Fibroblast of lung (primary cell): ENCODE data around the gene TBC1D8.

Experiments
- EZH2 ChIP-seq: IDR thresholded peaks from 2 replicates; pipeline ENCODE4 v1.5.1; 2012; ENCODE audit warnings: low read length, control low read depth, mild to moderate bottlenecking; ENCODE audit errors: missing control alignments
- TF ChIP-seq, protein P1 (sequence below), 2 donors: IDR thresholded peaks in 1 of 2; conservative IDR thresholded peaks in 1 of 2; 1 replicate in 1 of 2; 2 replicates in 1 of 2; pipeline ENCODE4 v1.5.1; 2011 to 2012; ENCODE audit warnings: low read length in 2 of 2, control low read depth in 1 of 2, inconsistent platforms in 1 of 2, low read depth in 1 of 2, mild to moderate bottlenecking in 1 of 2

DNA sequence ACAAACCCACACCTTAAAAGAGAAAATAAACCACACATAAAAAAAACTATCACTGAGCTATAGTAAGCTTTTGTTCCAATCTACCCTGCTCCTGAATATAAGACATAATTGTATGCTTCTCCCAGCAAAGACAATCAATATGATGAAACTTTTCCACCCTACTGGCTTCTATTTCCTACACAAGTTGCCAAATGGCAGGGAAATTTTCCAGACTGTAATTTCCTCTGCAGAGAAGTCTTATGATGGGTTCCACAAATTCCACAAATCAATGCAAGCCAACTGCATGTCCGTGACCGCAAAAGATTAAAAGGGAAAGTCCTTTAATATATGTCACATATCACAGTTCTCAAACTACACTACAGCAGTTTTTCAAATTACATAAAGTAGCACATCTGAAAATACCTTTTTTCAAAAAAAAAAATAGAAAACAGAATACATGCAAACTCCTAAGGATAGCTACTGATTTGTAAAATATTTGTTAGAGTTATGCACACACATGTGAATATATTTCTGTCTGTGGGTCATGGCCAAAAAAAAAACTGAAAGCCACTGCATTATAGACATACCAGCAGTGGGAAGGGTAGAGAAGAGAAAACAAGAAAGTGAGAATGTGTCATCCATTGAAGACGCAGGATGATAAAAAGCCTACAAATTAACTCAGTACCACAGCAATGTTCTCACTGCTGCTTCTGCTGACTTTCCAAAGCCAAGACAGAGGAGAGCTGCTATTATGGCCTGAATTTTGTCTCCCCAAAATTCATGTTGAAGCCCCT, 87.6 kb downstream of the TBC1D8 start:
- TF ChIP-seq, protein P1, sequence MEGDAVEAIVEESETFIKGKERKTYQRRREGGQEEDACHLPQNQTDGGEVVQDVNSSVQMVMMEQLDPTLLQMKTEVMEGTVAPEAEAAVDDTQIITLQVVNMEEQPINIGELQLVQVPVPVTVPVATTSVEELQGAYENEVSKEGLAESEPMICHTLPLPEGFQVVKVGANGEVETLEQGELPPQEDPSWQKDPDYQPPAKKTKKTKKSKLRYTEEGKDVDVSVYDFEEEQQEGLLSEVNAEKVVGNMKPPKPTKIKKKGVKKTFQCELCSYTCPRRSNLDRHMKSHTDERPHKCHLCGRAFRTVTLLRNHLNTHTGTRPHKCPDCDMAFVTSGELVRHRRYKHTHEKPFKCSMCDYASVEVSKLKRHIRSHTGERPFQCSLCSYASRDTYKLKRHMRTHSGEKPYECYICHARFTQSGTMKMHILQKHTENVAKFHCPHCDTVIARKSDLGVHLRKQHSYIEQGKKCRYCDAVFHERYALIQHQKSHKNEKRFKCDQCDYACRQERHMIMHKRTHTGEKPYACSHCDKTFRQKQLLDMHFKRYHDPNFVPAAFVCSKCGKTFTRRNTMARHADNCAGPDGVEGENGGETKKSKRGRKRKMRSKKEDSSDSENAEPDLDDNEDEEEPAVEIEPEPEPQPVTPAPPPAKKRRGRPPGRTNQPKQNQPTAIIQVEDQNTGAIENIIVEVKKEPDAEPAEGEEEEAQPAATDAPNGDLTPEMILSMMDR (conservative IDR thresholded peaks at IDR 0.05 in 1 of 2, IDR thresholded peaks at IDR 0.05 in 1 of 2; ENCODE audit: low read depth in 1 of 2, low read length in 2 of 2) = no peak
- no peak for TF ChIP-seq EZH2
